Trophoblast cell (in vitro differentiated cells and primary cell): Measurements from ENCODE around the gene TRAF5.

Source experiments
- DNase-seq, 2 donors: peaks; one replicate each; pipeline ENCODE4 v3.0.0-alpha.2; 2016
- H2AFZ ChIP-seq: 2 replicates; pipeline ENCODE4 v1.6.1; 2013; ENCODE audit warnings: low read length, moderate library complexity, mild to moderate bottlenecking; ENCODE audit not compliant: insufficient read depth, poor library complexity
- H2AK5ac ChIP-seq: 2 replicates; pipeline ENCODE4 v1.6.1; 2013; ENCODE audit warnings: mild to moderate bottlenecking, low read length
- H2BK120ac ChIP-seq: 2 replicates; pipeline ENCODE4 v1.6.1; 2013; ENCODE audit warnings: low read length, mild to moderate bottlenecking, moderate library complexity; ENCODE audit not compliant: insufficient read depth, poor library complexity
- H2BK12ac ChIP-seq: 2 replicates; pipeline ENCODE4 v1.6.1; 2013; ENCODE audit warnings: mild to moderate bottlenecking, low read length, moderate library complexity
- H2BK5ac ChIP-seq: 2 replicates; pipeline ENCODE4 v1.6.1; 2013; ENCODE audit warnings: low read length, low read depth, moderate library complexity, mild to moderate bottlenecking; ENCODE audit not compliant: poor library complexity
- H3K14ac ChIP-seq: 2 replicates; pipeline ENCODE4 v1.6.1; 2013; ENCODE audit warnings: mild to moderate bottlenecking, low read length
- H3K18ac ChIP-seq: 2 replicates; pipeline ENCODE4 v1.6.1; 2013; ENCODE audit warnings: mild to moderate bottlenecking, low read length
- H3K23ac ChIP-seq: 2 replicates; pipeline ENCODE4 v1.6.1; 2013; ENCODE audit warnings: low read length
- H3K27ac ChIP-seq: 2 replicates; pipeline ENCODE4 v1.5.1; 2013; ENCODE audit warnings: low read depth, mild to moderate bottlenecking, inconsistent platforms, low read length, moderate library complexity
- H3K27me3 ChIP-seq: 2 replicates; pipeline ENCODE4 v1.6.1; 2013; ENCODE audit warnings: inconsistent platforms, mild to moderate bottlenecking, low read length, moderate library complexity; ENCODE audit not compliant: insufficient read depth
- H3K36me3 ChIP-seq, 2 experiments: 1 replicate in 1 of 2; 2 replicates in 1 of 2; pipeline ENCODE4 v1.6.1; 2013; ENCODE audit warnings: low read length in 2 of 2, mild to moderate bottlenecking in 2 of 2, moderate library complexity in 1 of 2; ENCODE audit not compliant: insufficient read depth in 2 of 2, control insufficient read depth in 1 of 2
- H3K4ac ChIP-seq: 2 replicates; pipeline ENCODE4 v1.6.1; 2013; ENCODE audit warnings: low read depth, mild to moderate bottlenecking, low read length, moderate library complexity
- H3K4me1 ChIP-seq, 2 experiments: 1 replicate in 1 of 2; 2 replicates in 1 of 2; pipeline ENCODE4 v1.6.1; 2013; ENCODE audit warnings: low read length in 2 of 2, mild to moderate bottlenecking in 2 of 2, moderate library complexity in 1 of 2; ENCODE audit not compliant: insufficient read depth in 2 of 2, control insufficient read depth in 1 of 2
- H3K4me2 ChIP-seq: 2 replicates; pipeline ENCODE4 v1.6.1; 2013; ENCODE audit warnings: inconsistent platforms, mild to moderate bottlenecking, low read length, moderate library complexity
- H3K4me3 ChIP-seq: 2 replicates; pipeline ENCODE4 v1.5.1; 2013; ENCODE audit warnings: mild to moderate bottlenecking, low read depth, low read length, inconsistent platforms
- H3K79me1 ChIP-seq: one replicate; pipeline ENCODE4 v1.6.1; 2013; ENCODE audit warnings: low read length
- H3K79me2 ChIP-seq: 2 replicates; pipeline ENCODE4 v1.6.1; 2013; ENCODE audit warnings: low read length, mild to moderate bottlenecking; ENCODE audit not compliant: control insufficient read depth, insufficient read depth, poor library complexity
- H3K9ac ChIP-seq: 2 replicates; pipeline ENCODE4 v1.6.1; 2013; ENCODE audit warnings: mild to moderate bottlenecking, low read length
- H3K9me3 ChIP-seq: 2 replicates; pipeline ENCODE4 v1.6.1; 2013; ENCODE audit warnings: low read depth, mild to moderate bottlenecking, control low read depth, inconsistent platforms, low read length; ENCODE audit not compliant: insufficient read depth
- H4K12ac ChIP-seq: 2 replicates; pipeline ENCODE4 v1.6.1; 2013; ENCODE audit warnings: low read depth, mild to moderate bottlenecking, low read length, moderate library complexity
- H4K8ac ChIP-seq: 2 replicates; pipeline ENCODE4 v1.6.1; 2013; ENCODE audit warnings: low read depth, mild to moderate bottlenecking, low read length, moderate library complexity
- H4K91ac ChIP-seq: one replicate; pipeline ENCODE4 v1.6.1; 2013; ENCODE audit warnings: low read depth, mild to moderate bottlenecking, low read length, moderate library complexity
- WGBS: extraction: QIAGEN DNeasy Blood & Tissue Kit; methylation state at CpG from one replicate; pipeline ENCODE4 v1.1.7; 2013; ENCODE audit warnings: missing lambda C conversion rate; ENCODE audit not compliant: insufficient read length, insufficient coverage; ENCODE audit errors: extremely low coverage; 5-methylcytosine and 5-hydroxymethylcytosine counted together

The TRAF5 gene

DNA sequence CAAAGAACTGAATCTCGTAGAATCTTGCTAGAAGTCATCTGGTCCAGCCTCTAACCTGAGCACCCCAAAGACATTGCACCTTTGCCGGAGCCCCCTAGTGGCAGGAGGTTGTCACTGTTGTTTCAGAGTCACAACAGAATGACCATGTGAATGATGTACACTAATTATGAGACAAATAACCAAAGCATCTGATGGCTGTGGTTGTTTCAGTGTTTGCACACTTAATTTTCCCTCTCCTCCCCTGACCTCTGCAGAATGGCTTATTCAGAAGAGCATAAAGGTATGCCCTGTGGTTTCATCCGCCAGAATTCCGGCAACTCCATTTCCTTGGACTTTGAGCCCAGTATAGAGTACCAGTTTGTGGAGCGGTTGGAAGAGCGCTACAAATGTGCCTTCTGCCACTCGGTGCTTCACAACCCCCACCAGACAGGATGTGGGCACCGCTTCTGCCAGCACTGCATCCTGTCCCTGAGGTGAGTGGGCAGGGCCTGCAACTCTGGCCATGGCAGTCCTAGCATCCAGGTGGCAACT, 26.4 kb downstream of the TRAF5 start:
- peaks cover 0 to 2% of the 10 kb centered on the region in 2 experiments for H3K4me1 ChIP-seq
- no peak overlapping the region for H3K4me3 ChIP-seq
- WGBS = no CpG with 5 or more reads among the region's 8 CpGs
- H3K9me3 ChIP-seq = peaks cover 2% of the 10 kb centered on the region
- no peak overlapping the region for H4K91ac ChIP-seq
- no peak overlapping the region for H3K4ac ChIP-seq
- no peak overlapping the region for H2BK5ac ChIP-seq
- H2BK120ac ChIP-seq = no peak overlapping the region
- H2AK5ac ChIP-seq = no peak overlapping the region
- H3K36me3 ChIP-seq = peaks cover 0 to 8% of the 10 kb centered on the region in 2 experiments
- no peak overlapping the region for H3K23ac ChIP-seq
- no peak overlapping the region for H4K12ac ChIP-seq
- H3K79me2 ChIP-seq = no peaks in the 10 kb centered on the region
- H3K27me3 ChIP-seq = no peaks in the 10 kb centered on the region
- no peak overlapping the region for H3K18ac ChIP-seq
- no peak overlapping the region for H2AFZ ChIP-seq
- H3K9ac ChIP-seq = no peak overlapping the region
- H2BK12ac ChIP-seq = no peak overlapping the region
- no peaks in the 10 kb centered on the region for H3K79me1 ChIP-seq
- no peak overlapping the region for H3K4me2 ChIP-seq
- peak; percentile 17 to 70 for DNase-seq
- no peak overlapping the region for H4K8ac ChIP-seq
- no peak overlapping the region for H3K14ac ChIP-seq
- H3K27ac ChIP-seq = no peak overlapping the region

DNA sequence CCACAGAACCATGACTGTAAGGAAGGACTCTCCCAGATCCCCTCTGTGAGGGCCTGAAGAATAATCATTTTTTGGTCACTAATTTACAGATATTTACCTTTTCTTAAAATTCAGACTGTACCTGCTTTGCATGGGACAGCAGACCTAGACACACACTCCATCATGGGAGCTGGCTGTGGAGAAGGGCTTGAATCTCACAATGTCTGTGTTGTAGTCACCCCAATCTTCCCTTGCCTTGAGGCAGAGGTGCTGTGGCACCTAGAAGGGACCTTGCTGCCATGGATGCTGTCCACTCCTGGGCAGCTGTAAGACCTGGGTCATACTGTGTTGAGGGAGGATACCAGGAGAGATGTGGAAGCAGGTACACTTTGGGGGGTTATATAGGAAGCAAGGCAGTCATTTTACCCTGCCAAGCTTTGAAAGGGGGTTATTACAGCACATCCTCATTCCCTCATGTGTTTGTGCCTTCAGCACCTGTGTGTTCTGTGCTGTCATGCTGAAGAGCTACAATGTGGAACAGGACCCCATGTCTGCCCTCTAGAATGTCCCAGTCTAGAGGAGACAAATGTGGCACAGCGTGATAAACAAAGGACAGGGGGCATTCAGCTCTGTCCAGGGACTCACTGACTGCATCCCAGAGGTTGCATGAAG, 27.1 kb downstream of the TRAF5 start:
- Histone ChIP-seq H3K79me2 (no peaks in the 10 kb centered on the region), H4K8ac (no peak overlapping the region), H3K23ac (no peak overlapping the region), H2AK5ac (no peak overlapping the region), H3K9ac (no peak overlapping the region), H2BK12ac (no peak overlapping the region), H2BK5ac (no peak overlapping the region), H3K36me3 (peaks cover 0 to 8% of the 10 kb centered on the region in 2 experiments), H3K27me3 (no peaks in the 10 kb centered on the region), H2BK120ac (no peak overlapping the region), H4K12ac (no peak overlapping the region), H3K14ac (no peak overlapping the region), H3K4me3 (no peak overlapping the region), H3K79me1 (no peaks in the 10 kb centered on the region), H4K91ac (no peak overlapping the region), H3K18ac (no peak overlapping the region), H3K4ac (no peak overlapping the region), H3K4me1 (peaks cover 0 to 2% of the 10 kb centered on the region in 2 experiments), H2AFZ (no peak overlapping the region), H3K9me3 (peaks cover 2% of the 10 kb centered on the region), H3K27ac (no peak overlapping the region), H3K4me2 (no peak overlapping the region)
- no CpG with 5 or more reads among the region's 1 CpG for WGBS
- DNase-seq = no peak

DNA sequence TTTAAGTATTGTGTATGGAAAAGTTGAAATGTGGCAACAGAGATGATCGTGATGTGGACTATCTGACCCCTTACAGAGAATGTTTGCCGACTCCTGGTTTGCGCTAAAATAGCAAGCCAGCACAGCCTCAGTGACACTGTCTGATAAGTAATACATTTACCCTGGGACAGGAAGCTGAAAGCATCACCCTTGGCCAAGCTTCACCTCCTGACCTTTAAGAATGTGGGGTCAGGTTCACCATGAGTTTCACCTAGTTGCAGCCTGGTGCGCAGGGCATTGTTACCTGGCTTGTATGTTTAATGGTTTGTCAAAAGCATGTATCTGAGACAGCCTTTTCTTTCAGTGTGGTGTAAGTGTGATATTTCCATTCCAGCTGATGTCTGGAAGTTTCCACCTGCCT, 29.2 kb downstream of the TRAF5 start:
- Histone ChIP-seq H3K27ac (no peak overlapping the region), H2BK5ac (no peak overlapping the region), H3K23ac (no peak overlapping the region), H2AK5ac (no peak overlapping the region), H3K79me1 (no peaks in the 10 kb centered on the region), H3K36me3 (peaks cover 0 to 10% of the 10 kb centered on the region in 2 experiments), H3K79me2 (no peaks in the 10 kb centered on the region), H4K12ac (no peak overlapping the region), H3K18ac (no peak overlapping the region), H4K91ac (no peak overlapping the region), H3K9me3 (peaks cover 2% of the 10 kb centered on the region), H3K4me3 (no peak overlapping the region), H2BK12ac (no peak overlapping the region), H2AFZ (no peak overlapping the region), H3K14ac (no peak overlapping the region), H3K27me3 (no peaks in the 10 kb centered on the region), H3K4me2 (no peak overlapping the region), H3K4ac (no peak overlapping the region), H3K4me1 (peaks cover 0 to 4% of the 10 kb centered on the region in 2 experiments), H3K9ac (no peak overlapping the region), H4K8ac (no peak overlapping the region), H2BK120ac (no peak overlapping the region)
- no peak for DNase-seq
- no CpG with 5 or more reads among the region's 4 CpGs for WGBS

DNA sequence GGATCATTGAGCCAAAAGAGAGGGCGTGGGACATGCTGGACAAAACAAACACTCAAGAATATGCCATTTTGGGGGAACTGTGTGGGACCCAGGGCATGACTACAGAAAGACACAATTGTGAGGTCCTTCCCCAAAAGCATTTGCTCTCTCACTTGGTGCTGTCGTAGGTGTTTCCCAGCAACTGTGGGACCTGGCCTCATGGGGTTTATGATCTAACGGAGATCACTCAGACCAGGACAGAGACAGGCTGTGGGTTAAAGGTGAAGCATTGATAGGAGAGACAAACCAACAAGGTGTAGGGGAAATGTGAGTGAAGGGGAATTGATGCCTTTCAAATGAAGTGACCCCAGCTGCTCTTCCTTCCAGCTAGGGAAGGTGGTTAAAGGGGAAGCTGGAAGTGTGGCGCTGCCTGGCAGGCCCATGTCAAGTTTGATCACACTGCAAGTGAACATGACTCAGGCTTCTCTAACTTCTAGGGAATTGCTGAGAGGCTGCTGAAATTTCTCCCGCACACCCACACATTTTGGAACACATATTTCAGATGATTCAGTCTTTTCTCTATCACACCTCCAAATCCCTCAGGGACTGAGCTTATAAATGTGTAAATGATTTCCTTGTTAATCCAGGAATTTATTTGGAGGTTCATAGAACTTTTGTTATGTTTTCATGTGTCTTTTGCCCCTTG, 30.2 kb downstream of the TRAF5 start:
- H3K27ac ChIP-seq = no peak overlapping the region

More for the DNA sequence above, 30.2 kb downstream of the TRAF5 start:
- Histone ChIP-seq H3K4me2 (no peak overlapping the region), H3K4ac (no peak overlapping the region), H3K79me1 (no peaks in the 10 kb centered on the region), H2AFZ (no peak overlapping the region), H3K27me3 (no peaks in the 10 kb centered on the region), H3K9me3 (peaks cover under 1% of the 10 kb centered on the region), H3K4me3 (peak overlapping the region; percentile 44), H3K23ac (no peak overlapping the region), H4K8ac (no peak overlapping the region), H3K79me2 (no peaks in the 10 kb centered on the region), H3K9ac (no peak overlapping the region), H3K36me3 (peaks cover 0 to 11% of the 10 kb centered on the region in 2 experiments), H2BK120ac (no peak overlapping the region), H4K12ac (no peak overlapping the region), H3K4me1 (peaks cover 0 to 4% of the 10 kb centered on the region in 2 experiments), H4K91ac (no peak overlapping the region), H2BK5ac (no peak overlapping the region), H3K18ac (no peak overlapping the region), H2BK12ac (no peak overlapping the region), H2AK5ac (no peak overlapping the region), H3K14ac (no peak overlapping the region)
- no peak for DNase-seq
- whole genome bisulfite sequencing = no CpG with 5 or more reads among the region's 5 CpGs
